Panc1 (cell line): ENCODE results near the gene CAVIN2. TPM values are rescaled to one million over a fixed set of nuclear protein-coding genes. Genes with fewer than 3 reads are reported as not detected.

Experiments
- ATAC-seq: fragments of 200-7000 bp; cut with Tn5 transposase; 2 replicates; pipeline ENCODE4 v1.9.1; 2020; ENCODE audit warnings: mild to moderate bottlenecking, moderate library complexity
- BruUV-seq: library from RNA; stranded (reverse); fragments of 400-500 nt; replicated peaks from 2 replicates; lab custom pipeline; 2021; lab: Mats Ljungman, UMichigan
- CTCF ChIA-PET: fragments of 300-600 bp; sonication (Branson Sonifier 250); formaldehyde crosslinking; loops from one replicate; lab custom pipeline; 2022; ENCODE audit warnings: antibody characterized with exemption; lab: Charles Lee
- POLR2A ChIA-PET: fragments of 300-600 bp; sonication (Branson Sonifier 250); formaldehyde crosslinking; loops from one replicate; lab custom pipeline; 2022; ENCODE audit warnings: antibody characterized with exemption; lab: Charles Lee
- DNase-seq: peaks from one replicate; pipeline ENCODE4 v3.0.0-alpha.2; 2010; ENCODE audit warnings: low read depth, low spot score
- H3K27ac ChIP-seq: 2 replicates; pipeline ENCODE4 v1.5.1; 2011; ENCODE audit warnings: mild to moderate bottlenecking, low read length, inconsistent platforms
- H3K27me3 ChIP-seq: fragments of 200-500 bp; sonication (Bioruptor generic); 2 replicates; pipeline ENCODE4 v1.6.0; 2014; ENCODE audit warnings: low read length, inconsistent platforms; ENCODE audit not compliant: control insufficient read depth, insufficient read depth
- H3K36me3 ChIP-seq: fragments of 200-500 bp; sonication (Bioruptor generic); 2 replicates; pipeline ENCODE4 v1.5.1; 2014; ENCODE audit warnings: inconsistent platforms, mild to moderate bottlenecking, low read length, moderate library complexity; ENCODE audit not compliant: control insufficient read depth, insufficient read depth
- H3K4me1 ChIP-seq: 2 replicates; pipeline ENCODE4 v1.5.1; 2011; ENCODE audit warnings: inconsistent platforms, mild to moderate bottlenecking, low read length, moderate library complexity; ENCODE audit not compliant: control insufficient read depth, insufficient read depth
- H3K4me3 ChIP-seq, 2 experiments: 2 replicates each; pipeline ENCODE4 v1.5.1; 2011 to 2012; ENCODE audit warnings: low read depth in 2 of 2, low read length in 2 of 2, mild to moderate bottlenecking in 2 of 2, inconsistent platforms in 1 of 2, moderate library complexity in 1 of 2
- H3K9me3 ChIP-seq: fragments of 200-500 bp; sonication (Bioruptor generic); 2 replicates; pipeline ENCODE4 v1.5.1; 2014; ENCODE audit warnings: low read depth, mild to moderate bottlenecking, inconsistent platforms, low read length, moderate library complexity; ENCODE audit not compliant: control insufficient read depth, insufficient read depth
- POLR2AphosphoS5 ChIP-seq: IDR thresholded peaks from 2 replicates; pipeline ENCODE4 v1.6.1; 2012; ENCODE audit warnings: mild to moderate bottlenecking, low read depth, low read length, moderate library complexity
- REST ChIP-seq, 2 experiments: IDR thresholded peaks; 2 replicates each; pipeline ENCODE4 v1.6.1; 2011 to 2012; ENCODE audit warnings: low read depth in 2 of 2, control low read depth in 1 of 2, low read length in 1 of 2, mild to moderate bottlenecking in 1 of 2, moderate library complexity in 1 of 2; ENCODE audit not compliant: insufficient read depth in 1 of 2
- SIN3A ChIP-seq: IDR thresholded peaks from 2 replicates; pipeline ENCODE4 v1.6.1; 2012; ENCODE audit warnings: low read depth, mild to moderate bottlenecking, low read length, moderate library complexity, borderline replicate concordance; ENCODE audit not compliant: insufficient read depth
- TCF7L2 ChIP-seq: IDR thresholded peaks from 2 replicates; pipeline ENCODE4 v1.6.1; 2011; ENCODE audit warnings: mild to moderate bottlenecking, low read depth, low read length, inconsistent platforms
- in situ Hi-C: cut with HindIII; loops from 2 replicates; pipeline ENCODE4 v1.10.0; 2016; ENCODE audit warnings: low sequenced_read_pairs, low pct_unique_long_range_greater_than_20kb
- intact Hi-C: fragments of 100-400 bp; cut with micrococcal nuclease; formaldehyde crosslinking; loops from one replicate; pipeline ENCODE4 v1.10.0; 2022; ENCODE audit not compliant: unreplicated experiment
- total RNA-seq: library from RNA; stranded (reverse); gene quantifications from one replicate; pipeline ENCODE4 v1.2.1, GENCODE V29; 2021; ENCODE audit not compliant: unreplicated experiment
- TF ChIP-seq, protein P1 (sequence below): fragments of 450-650 bp; IDR thresholded peaks from 2 replicates; pipeline ENCODE4 v1.5.1; 2017; ENCODE audit warnings: mild to moderate bottlenecking

The CAVIN2 gene
- total RNA-seq, 1 experiment from 2014 or later = 0.95 TPM

DNA sequence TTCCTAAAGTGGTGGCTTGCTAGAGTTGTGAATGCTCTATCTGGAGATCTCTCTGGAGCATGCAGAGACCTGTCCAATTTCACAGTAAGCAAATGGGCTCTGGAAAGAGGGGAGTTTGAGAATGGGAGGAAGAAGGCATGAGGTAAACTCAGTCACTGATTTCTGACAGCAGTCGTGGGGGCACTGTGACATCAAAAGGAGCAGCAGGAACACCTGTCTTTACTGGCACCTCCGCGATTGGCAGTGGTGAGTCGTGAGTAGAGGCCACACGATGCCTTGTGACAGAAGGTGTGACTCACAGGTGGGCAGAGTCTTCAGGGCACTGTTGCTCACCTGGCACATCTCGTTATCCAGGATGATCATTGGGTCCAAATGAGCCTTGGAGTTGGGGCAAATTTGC, 38.8 kb upstream of the CAVIN2 start:
- no peaks in the 10 kb centered on the region for H3K36me3 ChIP-seq
- TF ChIP-seq POLR2AphosphoS5 (no peak), SIN3A (no peak), REST (IDR thresholded peaks at IDR 0.05; ENCODE audit: insufficient read depth in 1 of 2, low read depth in 2 of 2, low read length in 1 of 2) (no peak)
- H3K27me3 ChIP-seq = no peaks in the 10 kb centered on the region
- intact Hi-C loops (no loop called here), in situ Hi-C loops (no loop called here)
- H3K4me3 ChIP-seq = no peak overlapping the region
- no peak for ATAC-seq
- CTCF ChIA-PET = no interaction called here
- no peak for DNase-seq
- no TSS peak for BruUV-seq
- H3K27ac ChIP-seq = no peak overlapping the region
- H3K4me1 ChIP-seq = no peaks in the 10 kb centered on the region
- POLR2A ChIA-PET = no interaction called here
- no peaks in the 10 kb centered on the region for H3K9me3 ChIP-seq

GRCh38 chr2:191885098-191885497, 38.2 kb upstream of the CAVIN2 start:
- no peaks in the 10 kb centered on the region for H3K9me3 ChIP-seq
- TF ChIP-seq POLR2AphosphoS5 = no peak
- TF ChIP-seq, protein P1, sequence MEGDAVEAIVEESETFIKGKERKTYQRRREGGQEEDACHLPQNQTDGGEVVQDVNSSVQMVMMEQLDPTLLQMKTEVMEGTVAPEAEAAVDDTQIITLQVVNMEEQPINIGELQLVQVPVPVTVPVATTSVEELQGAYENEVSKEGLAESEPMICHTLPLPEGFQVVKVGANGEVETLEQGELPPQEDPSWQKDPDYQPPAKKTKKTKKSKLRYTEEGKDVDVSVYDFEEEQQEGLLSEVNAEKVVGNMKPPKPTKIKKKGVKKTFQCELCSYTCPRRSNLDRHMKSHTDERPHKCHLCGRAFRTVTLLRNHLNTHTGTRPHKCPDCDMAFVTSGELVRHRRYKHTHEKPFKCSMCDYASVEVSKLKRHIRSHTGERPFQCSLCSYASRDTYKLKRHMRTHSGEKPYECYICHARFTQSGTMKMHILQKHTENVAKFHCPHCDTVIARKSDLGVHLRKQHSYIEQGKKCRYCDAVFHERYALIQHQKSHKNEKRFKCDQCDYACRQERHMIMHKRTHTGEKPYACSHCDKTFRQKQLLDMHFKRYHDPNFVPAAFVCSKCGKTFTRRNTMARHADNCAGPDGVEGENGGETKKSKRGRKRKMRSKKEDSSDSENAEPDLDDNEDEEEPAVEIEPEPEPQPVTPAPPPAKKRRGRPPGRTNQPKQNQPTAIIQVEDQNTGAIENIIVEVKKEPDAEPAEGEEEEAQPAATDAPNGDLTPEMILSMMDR = no peak
- TF ChIP-seq REST (IDR thresholded peaks at IDR 0.05; ENCODE audit: insufficient read depth in 1 of 2, low read depth in 2 of 2, low read length in 1 of 2) = no peak
- TF ChIP-seq TCF7L2 = no peak
- no peak for TF ChIP-seq SIN3A
- CTCF ChIA-PET = no interaction called here
- no peak overlapping the region for H3K4me3 ChIP-seq
- DNase-seq (no peak), ATAC-seq (no peak)
- intact Hi-C loops = no loop called here
- H3K36me3 ChIP-seq = no peaks in the 10 kb centered on the region
- no peaks in the 10 kb centered on the region for H3K4me1 ChIP-seq
- H3K27ac ChIP-seq = no peak overlapping the region
- no TSS peak for BruUV-seq
- POLR2A ChIA-PET = no interaction called here
- H3K27me3 ChIP-seq = no peaks in the 10 kb centered on the region
- in situ Hi-C loops = no loop called here
